Activated naive CD8-positive, alpha-beta T cell treated with anti-CD3 and anti-CD28 coated beads, Interleukin-2, amount 50 U/mL, for 16 hours (primary cell): ENCODE results near the gene PSAP.

Experiments
- DNase-seq: peaks from one replicate; pipeline ENCODE4 v3.0.0-alpha.2; 2020; ENCODE audit warnings: low read depth, low spot score

The PSAP gene

GRCh38 chr10:71829171-71829570 is 21.9 kb downstream of the PSAP start:
- no peak for DNase-seq

- DNase-seq: no peak
These were observed 22.3 kb downstream of the PSAP start for GRCh38 chr10:71828702-71829101.

GRCh38 chr10:71827852-71828251 is 23.2 kb downstream of the PSAP start:
- no peak for DNase-seq

- no peak for DNase-seq
These were observed 25.8 kb downstream of the PSAP start for GRCh38 chr10:71825217-71825616.

GRCh38 chr10:71824333-71824732 is 26.7 kb downstream of the PSAP start:
- DNase-seq: no peak

GRCh38 chr10:71823356-71823755 is 27.7 kb downstream of the PSAP start:
- no peak for DNase-seq

- no peak for DNase-seq
These were observed 28.9 kb downstream of the PSAP start for GRCh38 chr10:71821909-71822763.

- no peak for DNase-seq
These were observed 30.1 kb downstream of the PSAP start for GRCh38 chr10:71820966-71821365.

GRCh38 chr10:71819985-71820384 is 31.1 kb downstream of the PSAP start:
- no peak for DNase-seq

- no peak for DNase-seq
These were observed 31.6 kb downstream of the PSAP start for GRCh38 chr10:71819441-71819861.

- DNase-seq: no peak
These were observed 32.3 kb downstream of the PSAP start for GRCh38 chr10:71818674-71819260.

GRCh38 chr10:71817831-71818655 is 33.0 kb downstream of the PSAP start:
- no peak for DNase-seq

- no peak for DNase-seq
These were observed 34.0 kb downstream of the PSAP start for GRCh38 chr10:71816936-71817618.

GRCh38 chr10:71816421-71816851 is 34.6 kb downstream of the PSAP start:
- DNase-seq: no peak

GRCh38 chr10:71815515-71816130 is 35.4 kb downstream of the PSAP start:
- DNase-seq: no peak

- no peak for DNase-seq
These were observed 36.1 kb downstream of the PSAP start for GRCh38 chr10:71814922-71815411.

- no peak for DNase-seq
These were observed 38.0 kb downstream of the PSAP start for GRCh38 chr10:71812913-71813590.

- peak; percentile 64 for DNase-seq
These were observed 38.8 kb downstream of the PSAP start for GRCh38 chr10:71812016-71812912.

GRCh38 chr10:71811351-71811750 is 39.7 kb downstream of the PSAP start:
- no peak for DNase-seq
